Left hindlimb (tissue), 1 donor: ENCODE measurements around the gene STT3A.
A peak's percentile ranks its signal among the peaks of the same experiment; 100 is the strongest.

Experiments
- DNase-seq: peaks from one replicate; pipeline ENCODE4 v3.0.0-alpha.2; 2018

The STT3A gene

DNA sequence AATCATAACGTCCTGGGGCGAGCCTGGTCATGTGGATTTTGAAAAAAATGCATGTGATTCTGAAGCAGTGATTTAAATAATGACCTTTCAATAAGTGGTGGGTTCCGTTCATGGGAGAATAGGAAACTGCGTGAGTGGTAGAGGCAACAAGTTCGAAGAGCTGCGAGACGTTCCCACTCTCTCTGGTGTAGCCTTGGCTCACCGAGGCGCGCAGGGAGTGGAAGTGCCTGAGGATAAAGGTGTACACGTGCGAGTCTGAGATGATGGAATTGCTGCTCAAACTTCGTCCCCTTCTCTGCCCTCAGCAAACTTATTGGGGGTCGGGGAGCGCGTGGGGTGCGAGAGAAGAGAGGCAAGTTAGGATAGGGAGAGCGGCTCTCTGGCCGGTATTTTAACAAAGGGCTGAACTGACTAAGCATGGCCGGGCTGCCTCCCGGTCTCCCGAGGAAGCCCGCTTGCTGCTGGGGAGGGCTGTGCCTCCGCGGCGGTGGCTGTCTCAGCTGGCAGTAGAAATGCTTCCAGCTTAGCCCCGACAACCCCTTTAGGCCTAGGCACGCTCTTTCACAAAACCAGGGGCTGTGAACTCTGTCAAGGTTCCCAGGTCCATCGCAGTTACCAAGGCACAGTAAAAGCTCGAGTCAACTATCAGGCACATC, 875 bp upstream of the STT3A start:
- no peak for DNase-seq

DNA sequence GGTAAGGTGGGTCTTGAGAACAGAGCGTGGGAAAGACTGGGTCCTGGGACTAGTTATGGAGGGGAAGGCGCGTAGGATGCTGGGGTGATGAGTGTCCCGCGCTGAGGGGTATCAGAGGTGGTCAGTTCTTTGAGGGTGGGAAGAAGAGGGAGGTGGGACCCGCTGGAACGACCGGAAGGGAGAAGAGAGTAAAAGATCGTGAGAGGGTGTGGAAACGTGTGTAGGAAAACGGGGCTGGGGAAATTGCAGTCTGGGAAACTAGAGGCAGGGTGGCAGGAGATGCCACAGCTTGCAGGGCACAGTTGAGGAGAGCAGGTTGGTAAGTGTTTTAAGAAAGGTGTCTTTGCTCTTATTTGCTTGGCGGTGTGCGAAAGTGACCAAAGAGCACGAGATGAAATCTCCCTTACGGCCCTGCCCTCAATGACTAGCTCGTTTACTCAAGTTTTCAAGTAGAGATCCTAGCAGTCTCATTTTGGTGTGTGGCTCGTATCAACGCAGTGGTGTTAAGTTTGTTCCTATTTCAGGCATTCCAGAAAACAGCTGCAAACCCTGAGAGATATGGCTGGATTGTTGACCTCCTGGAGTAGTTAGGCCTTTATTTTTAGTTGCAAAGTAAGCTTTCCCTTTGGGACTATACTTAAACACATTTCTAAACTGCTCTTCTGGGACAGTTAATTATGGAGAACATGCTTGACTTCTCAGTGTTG, 615 bp downstream of the STT3A start:
- DNase-seq, result no peak

DNA sequence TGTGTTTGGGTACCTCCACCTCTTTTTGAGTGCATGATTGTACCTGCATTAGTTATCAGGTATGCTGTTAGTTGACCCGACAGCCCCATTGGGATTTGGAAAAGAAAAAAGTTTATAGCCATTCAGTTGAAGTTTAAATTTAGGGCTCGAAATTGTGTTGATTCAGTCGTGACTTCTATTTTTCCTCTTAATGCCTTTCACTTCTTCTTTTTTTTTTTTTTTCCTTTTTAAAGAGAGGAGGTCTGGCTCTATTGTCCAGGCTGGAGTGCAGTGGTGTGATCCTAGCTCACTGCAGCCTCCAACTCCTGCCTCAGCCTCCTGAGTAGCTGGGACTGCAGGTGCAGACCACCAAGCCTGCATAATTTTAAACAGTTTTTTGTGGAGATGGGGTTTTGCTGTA, 2.3 kb downstream of the STT3A start:
- no peak for DNase-seq

DNA sequence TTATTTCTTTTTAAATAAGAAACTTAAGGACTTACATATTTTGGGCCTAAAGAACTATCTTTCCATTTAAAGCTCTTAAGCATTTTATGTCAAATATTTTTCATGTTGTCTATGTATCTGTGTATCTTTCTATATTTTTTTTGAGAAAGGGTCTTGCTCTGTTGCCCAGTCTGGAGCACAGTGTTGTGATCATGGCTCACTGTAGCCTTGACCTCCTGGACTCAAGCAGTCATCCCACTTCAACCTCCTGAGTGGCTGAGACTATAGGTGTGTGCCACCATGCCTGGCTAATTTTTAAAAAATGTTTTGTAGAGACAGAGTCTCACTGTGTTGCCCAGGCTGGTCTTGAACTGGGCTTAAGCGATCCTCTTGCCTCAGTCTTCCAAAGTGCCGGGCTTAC, 8.0 kb downstream of the STT3A start:
- no peak for DNase-seq

DNA sequence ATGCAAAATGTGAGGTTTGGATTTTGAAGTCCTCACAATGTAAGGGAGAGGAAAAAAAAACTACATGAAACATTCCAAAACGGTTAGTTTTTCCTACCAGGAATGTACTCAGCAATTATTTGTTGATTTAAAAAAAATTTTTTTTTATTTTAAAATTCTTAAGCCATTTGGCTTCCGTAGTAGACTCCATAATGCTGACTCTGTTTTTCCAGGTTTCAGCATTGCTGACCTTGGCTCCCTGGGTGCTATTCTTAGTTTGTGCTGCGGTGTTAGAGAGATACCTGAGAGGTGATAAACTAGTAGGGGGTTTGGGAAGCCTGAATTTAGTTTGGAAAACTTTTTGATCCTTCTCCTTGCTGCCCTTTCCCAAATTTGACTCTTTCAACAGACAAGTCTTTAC, 10.6 kb downstream of the STT3A start:
- no peak for DNase-seq

DNA sequence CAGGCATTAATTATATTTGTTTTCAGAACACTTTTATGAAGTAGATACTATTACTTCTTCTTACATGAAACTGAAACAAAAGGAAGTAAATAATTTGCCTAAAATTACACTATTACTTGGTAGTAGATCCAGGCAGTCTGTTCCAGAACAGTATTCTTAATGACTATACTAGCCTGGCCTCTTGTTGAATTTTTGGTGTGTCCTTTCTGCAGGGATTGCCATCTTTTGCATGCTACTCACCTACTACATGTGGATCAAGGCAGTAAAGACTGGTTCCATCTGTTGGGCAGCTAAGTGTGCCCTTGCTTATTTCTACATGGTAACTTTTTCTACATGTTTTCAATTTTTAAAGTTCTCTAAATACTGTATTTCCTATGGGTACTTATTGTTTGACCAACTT, 12.8 kb downstream of the STT3A start:
- DNase-seq, result no peak

DNA sequence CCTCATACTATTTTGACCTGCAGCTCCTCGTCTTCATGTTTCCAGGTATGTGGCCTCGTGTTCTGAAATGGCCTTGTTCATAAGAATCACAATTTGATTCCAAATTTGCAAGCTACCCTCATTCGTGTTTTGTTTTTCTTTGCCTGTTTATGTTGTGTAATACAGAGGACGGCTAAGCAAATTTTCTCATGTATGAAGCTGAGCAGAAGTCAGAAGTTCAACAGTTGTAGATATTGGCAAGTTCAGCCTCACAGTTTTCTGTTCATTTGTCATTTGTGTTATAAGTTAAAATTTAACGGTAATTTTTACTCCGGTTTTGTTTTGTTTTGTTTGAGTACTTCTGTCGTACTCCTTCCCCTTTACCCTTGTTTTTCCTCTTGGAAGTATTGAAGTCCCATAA, 16.9 kb downstream of the STT3A start:
- no peak for DNase-seq

DNA sequence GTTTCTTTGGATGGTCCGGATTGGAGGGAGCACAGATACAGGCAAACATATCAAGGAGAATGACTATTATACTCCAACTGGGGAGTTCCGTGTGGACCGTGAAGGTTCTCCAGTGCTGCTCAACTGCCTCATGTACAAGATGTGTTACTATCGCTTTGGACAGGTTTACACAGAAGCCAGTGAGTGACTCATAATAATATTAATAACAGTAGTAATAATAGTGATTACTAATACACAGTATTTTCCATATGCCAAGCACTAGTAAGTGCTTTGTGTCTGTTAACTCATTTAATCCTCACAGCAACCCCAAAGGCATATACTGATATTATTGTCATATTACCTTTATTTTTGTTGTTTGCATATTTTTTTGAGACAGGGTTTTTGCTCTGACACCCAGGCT, 25.7 kb downstream of the STT3A start:
- DNase-seq, result no peak

DNA sequence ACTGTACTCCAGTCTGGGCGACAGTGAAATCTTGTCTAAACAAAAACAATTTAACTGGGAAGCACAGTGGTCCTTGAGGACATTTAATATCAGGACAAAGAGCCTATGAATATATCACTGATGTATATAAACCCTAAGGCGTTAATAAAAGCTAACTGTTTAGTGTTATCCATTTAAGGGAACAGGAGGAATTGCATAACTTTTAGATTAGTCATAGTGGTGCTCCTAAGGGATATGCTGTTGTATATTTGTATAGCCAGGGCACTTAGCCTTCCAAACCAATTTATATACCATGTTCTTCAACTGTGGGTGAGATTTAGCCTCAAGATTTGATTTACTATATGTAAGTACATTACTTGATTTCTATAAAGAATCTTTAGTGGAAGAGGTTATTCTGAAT, 29.3 kb downstream of the STT3A start:
- DNase-seq, result no peak

DNA sequence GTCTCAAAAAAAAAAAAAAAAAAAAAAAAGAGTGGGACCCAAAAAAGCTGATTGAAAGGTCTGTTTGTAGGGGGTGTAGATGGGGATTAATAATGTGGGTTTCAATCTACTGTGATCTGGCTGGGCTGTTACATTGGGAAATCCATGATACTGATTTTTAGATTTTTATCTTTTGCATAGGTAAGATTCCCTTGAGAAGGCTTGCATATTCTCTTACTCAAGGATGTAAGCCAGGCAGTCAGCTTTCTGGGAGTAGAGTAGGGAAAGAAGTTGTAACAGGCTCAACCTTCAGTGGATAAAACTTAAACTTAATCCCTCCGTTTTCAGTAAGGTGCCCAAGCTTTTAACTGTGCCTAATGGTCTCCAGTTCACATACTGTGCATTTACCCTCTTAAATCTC, 30.4 kb downstream of the STT3A start:
- DNase-seq, result no peak

DNA sequence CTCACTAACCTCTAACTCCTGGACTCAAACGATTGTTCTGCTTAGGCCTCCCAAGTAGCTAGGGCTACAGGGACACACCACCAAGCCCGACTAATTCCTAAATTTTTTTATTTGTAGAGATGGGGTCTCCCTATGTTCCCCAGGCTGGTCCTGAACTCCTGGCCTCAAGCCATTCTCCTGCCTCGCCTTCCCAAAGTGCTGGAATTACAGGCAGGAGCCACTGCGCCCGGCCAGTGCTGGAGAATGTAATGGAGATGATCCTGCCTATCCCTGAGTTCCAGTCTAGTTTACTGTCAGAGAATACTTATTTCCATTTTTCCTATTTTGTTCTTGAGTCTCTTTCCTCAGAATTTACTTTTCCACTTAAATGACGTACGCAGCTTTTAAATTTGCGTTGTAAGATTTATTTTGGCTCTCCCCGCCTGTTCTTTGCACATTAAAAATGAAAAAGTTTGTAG, 32.1 kb downstream of the STT3A start, which contains the start of gene CHEK1:
Gene CHEK1, plus strand, starts transcription at position 408 of the 458 bp plus-strand sequence. CDS start 1,606 bp downstream, outside the sequence.
- DNase-seq, result no peak

DNA sequence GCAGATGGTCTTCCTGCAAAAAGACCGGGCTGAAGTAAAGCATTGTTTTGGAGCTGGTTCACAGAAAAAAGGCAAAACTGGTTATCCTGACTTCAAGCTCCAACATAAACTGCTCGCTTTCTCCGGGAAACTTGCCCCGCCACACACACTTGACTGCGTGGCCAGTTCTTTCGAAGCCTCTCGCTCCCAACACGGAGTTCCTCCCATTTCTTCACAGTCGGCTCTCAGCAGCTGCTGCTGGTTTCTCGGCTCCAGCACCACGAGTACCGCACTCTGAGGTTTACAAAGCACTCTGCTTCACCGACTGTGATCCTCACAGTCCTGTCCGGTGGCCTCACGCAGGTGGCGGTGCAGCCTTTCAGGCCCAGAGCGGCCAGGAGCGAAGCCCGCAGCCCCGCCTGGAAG, 32.6 kb downstream of the STT3A start:
- no peak for DNase-seq

DNA sequence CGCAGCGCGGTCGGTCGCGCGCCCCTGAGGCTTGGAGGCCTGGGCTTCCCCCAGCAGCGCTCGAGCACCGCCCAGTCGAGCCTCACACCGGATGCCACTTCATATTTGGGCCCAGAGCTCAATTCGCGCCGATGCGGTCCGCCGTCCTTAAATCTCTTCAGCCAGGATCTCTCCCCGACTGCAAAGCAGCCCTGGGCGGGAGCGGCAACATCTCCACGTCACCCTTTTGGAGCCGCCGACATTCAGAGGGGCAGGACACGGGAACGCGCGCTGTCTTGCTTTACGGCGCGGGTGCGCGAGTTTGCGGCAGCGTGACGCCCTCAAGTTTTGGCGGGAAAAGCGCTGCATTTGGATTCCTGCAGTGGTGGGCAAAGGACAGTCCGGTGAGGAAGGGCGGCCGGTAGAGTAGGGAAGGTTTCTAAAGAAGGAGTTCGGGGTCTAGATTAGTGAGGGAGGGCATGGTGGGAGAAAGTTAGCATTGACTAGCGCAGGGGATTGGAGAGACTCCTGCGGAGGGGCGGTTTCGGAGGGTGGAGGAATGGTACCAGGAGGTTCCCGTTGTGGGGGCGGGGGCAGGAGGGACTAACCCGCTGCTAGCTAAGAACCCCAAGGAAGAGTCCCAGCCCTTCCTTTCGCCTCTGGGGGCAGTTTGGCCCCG, 33.1 kb downstream of the STT3A start:
- peak; percentile 94 for DNase-seq

DNA sequence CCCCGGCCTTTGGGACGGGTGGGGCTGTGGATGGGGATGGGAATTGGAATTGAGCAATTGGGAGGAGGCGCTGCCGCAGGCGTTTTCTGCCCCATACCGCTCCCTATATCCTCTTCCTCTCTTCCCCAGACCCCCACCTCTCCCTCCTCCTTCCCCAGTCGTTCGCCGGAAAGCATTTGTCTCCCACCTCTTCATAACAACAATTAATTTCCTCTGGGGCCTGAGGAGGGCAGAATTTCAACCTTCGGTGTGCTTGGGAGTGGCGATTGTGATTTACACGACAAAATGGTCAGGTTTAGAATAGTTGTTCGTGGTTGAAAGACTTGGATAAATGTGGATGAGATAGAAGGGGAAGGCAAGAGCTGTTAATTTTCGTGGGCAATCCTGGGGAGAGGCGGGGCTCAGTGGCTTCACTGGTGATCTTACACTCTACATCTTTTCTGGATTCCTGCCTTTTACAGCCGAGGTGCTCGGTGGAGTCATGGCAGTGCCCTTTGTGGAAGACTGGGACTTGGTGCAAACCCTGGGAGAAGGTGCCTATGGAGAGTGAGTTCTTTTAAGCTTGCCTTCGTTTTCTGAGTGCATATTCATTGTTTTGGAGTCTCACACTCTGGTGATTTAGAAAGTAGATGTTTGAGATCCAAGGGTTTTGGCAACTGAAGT, 33.8 kb downstream of the STT3A start:
- DNase-seq, result no peak

DNA sequence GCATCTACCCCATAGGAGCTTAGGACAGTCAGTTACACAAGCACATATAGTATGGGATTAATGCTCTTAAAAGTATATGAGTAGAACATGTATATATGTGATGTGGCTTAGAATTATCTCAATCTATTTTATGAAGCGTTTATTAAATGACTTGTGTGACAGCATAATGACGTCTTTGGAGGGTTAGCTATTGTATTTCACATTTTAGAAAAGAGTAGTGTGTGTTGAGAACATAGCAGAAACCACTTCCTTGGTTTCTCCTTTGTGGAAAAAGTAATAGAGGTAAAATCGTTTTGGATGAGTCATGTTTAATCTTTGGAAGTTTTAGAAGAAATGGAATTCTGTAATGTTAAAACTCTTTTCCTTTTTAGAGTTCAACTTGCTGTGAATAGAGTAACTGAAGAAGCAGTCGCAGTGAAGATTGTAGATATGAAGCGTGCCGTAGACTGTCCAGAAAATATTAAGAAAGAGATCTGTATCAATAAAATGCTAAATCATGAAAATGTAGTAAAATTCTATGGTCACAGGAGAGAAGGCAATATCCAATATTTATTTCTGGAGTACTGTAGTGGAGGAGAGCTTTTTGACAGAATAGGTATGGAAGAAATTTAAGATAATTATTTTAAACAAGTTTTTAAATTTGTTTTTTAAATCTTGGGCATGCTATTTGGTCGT, 34.7 kb downstream of the STT3A start:
- DNase-seq, result no peak

DNA sequence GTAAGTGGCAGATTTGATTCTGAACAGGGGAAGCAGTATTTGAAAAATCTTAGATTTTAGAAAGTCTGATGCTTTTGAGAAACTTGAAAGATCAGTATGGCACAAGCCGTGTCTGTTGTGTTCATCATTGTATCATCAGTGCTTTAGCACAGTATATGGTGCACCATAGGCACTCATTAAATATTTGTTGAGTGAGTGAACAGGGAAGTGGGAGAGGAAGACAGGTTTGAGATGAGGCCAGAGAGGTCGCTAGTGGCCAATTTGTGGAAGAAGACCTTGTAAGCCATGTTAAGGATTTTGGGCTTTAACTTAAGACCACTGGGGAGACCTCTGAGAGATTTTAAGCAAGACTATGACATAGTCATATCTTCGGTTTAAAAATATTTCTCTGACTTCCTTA, 45.2 kb downstream of the STT3A start:
- DNase-seq, result no peak

DNA sequence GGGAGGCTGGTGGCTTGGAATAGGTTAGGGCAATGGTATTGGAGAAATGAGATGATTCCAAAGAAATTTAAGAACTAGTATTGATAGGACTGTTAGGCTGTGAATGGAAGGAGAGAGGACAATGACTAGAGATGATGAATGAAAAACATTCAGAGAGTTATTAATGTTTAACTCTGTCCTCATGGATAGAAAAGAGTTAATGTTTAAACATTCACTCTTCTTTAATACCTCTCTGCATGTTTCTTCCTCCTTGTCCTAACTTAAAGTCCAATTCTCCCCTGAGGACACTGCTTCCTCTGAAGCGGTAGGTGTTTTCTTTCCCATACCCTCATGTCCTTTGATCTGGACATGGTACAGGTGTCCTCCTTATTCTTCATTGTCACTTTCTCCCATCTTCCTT, 45.7 kb downstream of the STT3A start:
- DNase-seq, result no peak

DNA sequence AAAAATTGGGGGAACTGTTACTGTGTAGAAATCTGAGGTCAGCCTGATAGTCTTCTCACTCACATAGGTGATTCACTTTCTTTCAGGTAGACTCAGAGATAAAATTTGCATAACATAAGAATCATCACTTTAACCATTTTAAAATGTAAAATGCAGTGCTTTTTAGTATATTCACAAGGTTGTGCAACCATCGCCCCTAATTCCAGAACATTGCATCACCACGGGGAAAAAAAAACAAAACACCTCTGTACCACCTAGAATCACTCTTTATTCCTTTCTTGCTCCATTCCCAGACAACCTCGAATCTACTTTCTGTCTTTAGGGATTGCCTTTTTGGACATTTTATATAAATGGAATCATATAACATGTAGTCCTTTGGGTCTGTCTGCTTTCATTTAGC, 53.2 kb downstream of the STT3A start:
- no peak for DNase-seq

DNA sequence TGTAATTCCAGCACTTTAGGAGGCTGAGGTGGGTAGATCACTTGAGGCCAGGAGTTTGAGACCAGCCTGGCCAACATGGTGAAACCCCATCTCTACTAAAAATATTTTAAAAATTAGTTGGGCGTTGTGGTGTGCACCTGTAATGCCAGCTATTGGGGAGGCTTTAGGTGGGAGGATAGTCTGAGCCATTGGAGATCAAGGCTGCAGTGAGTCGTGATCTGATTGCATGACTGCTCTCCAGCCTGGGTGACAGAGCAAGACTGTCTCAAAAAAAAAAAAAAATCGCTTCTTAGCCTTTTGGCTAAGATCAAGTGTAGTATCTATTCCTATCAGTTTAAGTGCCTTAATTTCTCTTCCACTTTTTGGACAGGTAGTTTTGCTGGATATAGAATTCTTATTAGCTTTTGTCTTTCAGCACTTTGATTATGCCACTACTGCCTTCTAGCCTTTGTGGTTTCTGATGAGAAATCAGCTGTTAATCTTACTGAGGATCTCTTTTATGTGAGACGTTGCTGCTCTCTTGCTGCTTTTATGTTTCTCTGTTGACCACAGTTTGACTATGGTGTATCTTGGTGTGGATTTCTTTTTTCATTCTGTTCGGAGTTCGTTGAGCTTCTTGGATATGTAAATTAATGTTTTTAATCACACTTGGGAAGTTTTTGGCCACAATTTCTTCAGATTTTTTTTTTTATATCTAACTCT, 57.0 kb downstream of the STT3A start:
- no peak for DNase-seq

DNA sequence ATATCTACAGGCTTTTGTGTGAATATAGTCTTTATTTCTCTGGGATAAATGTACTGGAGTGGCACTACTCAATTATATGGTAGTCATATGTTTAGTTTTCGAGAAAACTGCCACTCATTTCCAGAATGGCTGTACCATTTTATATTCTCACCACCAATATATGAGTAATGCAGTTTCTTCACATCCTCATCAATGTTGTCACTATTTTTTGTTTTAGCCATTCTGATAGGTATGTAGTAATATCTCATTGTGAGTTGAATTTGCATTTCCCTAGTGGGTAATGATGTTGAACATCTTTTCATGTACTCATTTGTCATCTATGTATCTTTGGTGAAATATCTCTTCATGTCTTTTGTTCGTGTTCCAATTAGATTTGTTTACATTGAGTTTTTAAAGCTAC, 70.0 kb downstream of the STT3A start:
- DNase-seq, result no peak

DNA sequence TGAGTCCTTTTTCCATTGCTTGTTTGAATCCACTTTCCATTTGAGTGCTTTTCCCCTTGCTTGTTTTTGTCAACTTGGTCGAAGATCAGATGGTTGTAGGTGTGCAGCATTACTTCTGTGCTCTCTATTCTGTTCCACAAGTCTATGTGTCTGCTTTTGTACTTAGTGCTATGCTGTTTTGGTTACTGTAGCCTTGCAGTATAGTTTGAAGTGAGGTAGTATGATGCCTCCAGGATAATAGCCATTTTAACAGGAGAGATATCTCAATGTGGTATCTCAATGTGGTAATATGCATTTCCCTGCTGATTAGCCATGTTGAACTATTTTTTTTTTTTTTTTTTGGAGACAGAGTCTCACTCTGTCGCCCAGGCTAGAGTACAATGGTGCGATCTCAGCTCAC, 71.3 kb downstream of the STT3A start:
- DNase-seq, result no peak

DNA sequence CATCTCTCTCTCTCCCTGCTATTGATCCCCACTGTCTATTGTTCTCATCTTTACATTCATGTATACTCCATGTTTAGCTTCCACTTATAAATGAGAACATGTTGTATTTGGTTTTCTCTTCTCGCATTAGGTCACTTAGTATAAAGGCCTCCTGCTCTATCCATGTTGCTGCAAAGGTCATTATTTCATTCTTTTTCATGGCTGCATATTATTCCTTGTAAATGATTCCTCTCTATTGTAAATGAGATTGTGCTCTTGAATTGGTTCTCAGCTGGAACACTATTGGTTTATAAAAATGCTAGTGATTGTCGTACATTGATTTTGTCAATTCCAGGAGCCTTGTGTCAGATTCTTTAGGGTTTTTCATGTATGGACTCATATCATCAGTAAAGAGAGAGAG, 74.5 kb downstream of the STT3A start:
- no peak for DNase-seq
